Measurements from ENCODE around the gene BEND6. TPM values are rescaled to one million over a fixed set of nuclear protein-coding genes. Genes with fewer than 3 reads are reported as not detected.

Gene BEND6
- total RNA-seq, 5 donors from 2014 or later (not counting 1 experiment from before 2014, with no cell fraction given): not detected

DNA sequence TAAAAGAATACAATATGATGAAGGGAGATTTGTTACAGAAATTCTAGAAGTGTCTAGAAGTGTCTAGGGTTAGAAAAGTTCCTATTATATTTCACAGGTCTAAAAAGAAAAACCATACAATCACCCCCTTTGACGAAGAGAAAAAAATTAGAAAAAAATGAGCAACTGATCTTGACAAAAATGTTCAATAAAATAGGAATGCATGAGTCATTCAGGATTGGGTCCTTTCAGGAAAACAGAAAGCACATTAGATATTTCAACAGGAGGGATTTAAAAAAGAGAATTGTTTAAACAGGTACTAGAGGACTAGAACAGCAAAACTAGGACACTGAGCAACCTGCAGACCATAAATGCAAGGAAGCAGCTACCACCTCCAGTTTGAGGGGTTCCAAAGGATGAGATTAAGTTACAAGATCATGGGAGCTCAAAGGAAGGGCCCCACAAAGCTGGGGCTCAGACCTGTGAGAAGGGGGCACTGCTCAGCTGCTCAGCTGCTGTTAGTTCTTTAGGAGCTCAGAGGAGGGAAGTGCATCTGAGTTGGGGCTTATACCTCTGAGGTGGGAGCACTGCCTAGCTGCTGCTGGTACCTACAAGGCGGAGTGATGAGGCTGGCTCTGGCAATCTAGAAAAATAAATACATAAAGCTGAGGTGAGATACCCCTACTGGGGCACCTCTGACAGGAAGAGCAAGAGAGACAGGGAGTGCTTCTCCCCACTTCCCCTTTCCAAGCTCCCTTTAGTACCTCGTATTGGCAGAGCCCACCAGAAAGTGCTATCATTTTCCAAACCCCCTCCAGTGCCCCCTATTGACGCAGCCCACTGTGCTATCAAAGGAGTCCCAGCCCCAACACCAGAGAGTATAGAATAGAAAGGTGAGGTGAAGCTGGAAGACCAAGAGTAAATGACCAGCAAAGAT lies 27.1 kb upstream of the BEND6 start:
- Histone ChIP-seq H3K4me3 (ENCODE audit: control insufficient read depth in 1 of 2, extremely low read depth in 1 of 2, low read length in 1 of 2) (no peak overlapping the region), H3K4me1 (ENCODE audit: control insufficient read depth in 1 of 2, extremely low read depth in 1 of 2, insufficient read depth in 2 of 2, low read length in 2 of 2) (no peaks in the 10 kb centered on the region), H3K27ac (ENCODE audit: low read length) (no peak overlapping the region), H3K36me3 (ENCODE audit: control insufficient read depth in 2 of 2, extremely low read depth in 1 of 2, insufficient read depth in 1 of 2, low read length in 1 of 2) (no peaks in the 10 kb centered on the region), H3K27me3 (replicated peaks in 1 of 2; ENCODE audit: control insufficient read depth in 2 of 2, extremely low read depth in 1 of 2, insufficient read depth in 2 of 2, low read length in 1 of 2) (peaks cover 0 to 5% of the 10 kb centered on the region in 2 experiments), H3K9me3 (no peaks in the 10 kb centered on the region)
- Mint-ChIP-seq H3K4me1 (no peaks in the 10 kb centered on the region), H3K36me3 (no peaks in the 10 kb centered on the region), H3K9me3 (no peaks in the 10 kb centered on the region), H3K4me3 (no peak overlapping the region), H3K27me3 (peaks cover 24 to 32% of the 10 kb centered on the region in 2 donors), H3K27ac (no peak overlapping the region)
- no CpG with 5 or more reads among the region's 4 CpGs for WGBS (ENCODE audit: insufficient coverage)
- DNase-seq (no peak), ATAC-seq (replicated peaks in 1 of 4) (no peak)
- CTCF ChIA-PET: interaction anchor here (0.5 to 1.1 kb wide), 2 partner anchors 25 to 563 kb away, joined by 3 to 6 read pairs; no protein-coding TSS in a partner anchor
- POLR2A ChIA-PET: interaction anchor here in 1 of 2 donors (0.7 kb wide), 1 partner anchor 103 kb away, joined by 4 read pairs; no protein-coding TSS in a partner anchor

- Histone ChIP-seq H3K27me3 (replicated peaks in 1 of 2; ENCODE audit: control insufficient read depth in 2 of 2, extremely low read depth in 1 of 2, insufficient read depth in 2 of 2, low read length in 1 of 2) (no peaks in the 10 kb centered on the region), H3K4me3 (ENCODE audit: control insufficient read depth in 1 of 2, extremely low read depth in 1 of 2, low read length in 1 of 2) (no peak overlapping the region), H3K4me1 (ENCODE audit: control insufficient read depth in 1 of 2, extremely low read depth in 1 of 2, insufficient read depth in 2 of 2, low read length in 2 of 2) (no peaks in the 10 kb centered on the region), H3K36me3 (ENCODE audit: control insufficient read depth in 2 of 2, extremely low read depth in 1 of 2, insufficient read depth in 1 of 2, low read length in 1 of 2) (no peaks in the 10 kb centered on the region), H3K27ac (ENCODE audit: low read length) (no peak overlapping the region), H3K9me3 (no peaks in the 10 kb centered on the region)
- no peak for ATAC-seq (replicated peaks in 1 of 4)
- ChIA-PET POLR2A (no interaction called here), CTCF (no interaction called here)
- Mint-ChIP-seq H3K27me3 (peaks cover 23 to 24% of the 10 kb centered on the region in 2 donors), H3K4me1 (no peaks in the 10 kb centered on the region), H3K36me3 (no peaks in the 10 kb centered on the region), H3K9me3 (no peaks in the 10 kb centered on the region), H3K4me3 (no peak overlapping the region), H3K27ac (no peak overlapping the region)
- no peak for DNase-seq
- WGBS (ENCODE audit: insufficient coverage): no CpG with 5 or more reads among the region's 2 CpGs
Measured at GRCh38 chr6:56930846-56931245, 24.1 kb upstream of the BEND6 start.

- Histone ChIP-seq H3K4me1 (ENCODE audit: control insufficient read depth in 1 of 2, extremely low read depth in 1 of 2, insufficient read depth in 2 of 2, low read length in 2 of 2) (no peaks in the 10 kb centered on the region), H3K9me3 (no peaks in the 10 kb centered on the region), H3K4me3 (ENCODE audit: control insufficient read depth in 1 of 2, extremely low read depth in 1 of 2, low read length in 1 of 2) (no peak overlapping the region), H3K36me3 (ENCODE audit: control insufficient read depth in 2 of 2, extremely low read depth in 1 of 2, insufficient read depth in 1 of 2, low read length in 1 of 2) (no peaks in the 10 kb centered on the region), H3K27me3 (replicated peaks in 1 of 2; ENCODE audit: control insufficient read depth in 2 of 2, extremely low read depth in 1 of 2, insufficient read depth in 2 of 2, low read length in 1 of 2) (no peaks in the 10 kb centered on the region), H3K27ac (ENCODE audit: low read length) (no peak overlapping the region)
- no peak for ATAC-seq (replicated peaks in 1 of 4)
- 20% methylated on average over 2 of the region's 2 CpGs for WGBS (ENCODE audit: insufficient coverage)
- Mint-ChIP-seq H3K4me1 (no peaks in the 10 kb centered on the region), H3K27ac (no peak overlapping the region), H3K36me3 (no peaks in the 10 kb centered on the region), H3K27me3 (peaks cover 8 to 15% of the 10 kb centered on the region in 2 donors), H3K4me3 (no peak overlapping the region), H3K9me3 (no peaks in the 10 kb centered on the region)
- CTCF ChIA-PET: interaction anchor here in 1 of 2 donors (0.8 kb wide), 1 partner anchor 28 kb away, joined by 3 read pairs; no protein-coding TSS in a partner anchor
- POLR2A ChIA-PET: no interaction called here
- no peak for DNase-seq
Measured at GRCh38 chr6:56932910-56933477, 21.9 kb upstream of the BEND6 start.

DNA sequence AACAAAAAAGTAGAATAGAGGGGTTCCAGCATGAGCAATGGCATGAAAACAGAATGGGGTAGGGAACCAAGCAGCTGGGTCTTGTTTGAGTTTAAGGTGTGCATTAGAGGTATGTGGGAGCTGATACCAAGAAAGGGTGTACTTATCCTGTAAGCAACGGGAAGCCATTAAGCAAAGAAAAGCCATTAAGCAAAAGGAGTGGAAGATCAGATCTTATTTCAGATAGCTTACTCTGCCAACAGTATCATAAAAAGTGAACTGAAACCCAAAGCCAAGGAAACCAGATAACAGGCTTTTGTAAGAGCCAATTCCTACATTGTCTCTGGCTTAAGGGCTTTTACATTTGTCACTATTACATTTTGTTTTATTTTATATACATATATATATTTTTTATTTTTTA lies 21.3 kb upstream of the BEND6 start:
- H3K4me1 Mint-ChIP-seq: no peaks in the 10 kb centered on the region
- WGBS (ENCODE audit: insufficient coverage): 86% methylated on average over 1 of the region's 1 CpG
- Histone ChIP-seq H3K27ac (ENCODE audit: low read length) (no peak overlapping the region), H3K4me1 (ENCODE audit: control insufficient read depth in 1 of 2, extremely low read depth in 1 of 2, insufficient read depth in 2 of 2, low read length in 2 of 2) (no peaks in the 10 kb centered on the region), H3K9me3 (no peaks in the 10 kb centered on the region), H3K4me3 (ENCODE audit: control insufficient read depth in 1 of 2, extremely low read depth in 1 of 2, low read length in 1 of 2) (no peak overlapping the region), H3K36me3 (ENCODE audit: control insufficient read depth in 2 of 2, extremely low read depth in 1 of 2, insufficient read depth in 1 of 2, low read length in 1 of 2) (no peaks in the 10 kb centered on the region), H3K27me3 (replicated peaks in 1 of 2; ENCODE audit: control insufficient read depth in 2 of 2, extremely low read depth in 1 of 2, insufficient read depth in 2 of 2, low read length in 1 of 2) (no peaks in the 10 kb centered on the region)
- H3K27me3 Mint-ChIP-seq: peaks cover 8 to 9% of the 10 kb centered on the region in 2 donors
- no peaks in the 10 kb centered on the region for H3K36me3 Mint-ChIP-seq
- ATAC-seq (replicated peaks in 1 of 4) (no peak), DNase-seq (no peak)
- H3K27ac Mint-ChIP-seq: no peak overlapping the region
- no peaks in the 10 kb centered on the region for H3K9me3 Mint-ChIP-seq
- no peak overlapping the region for H3K4me3 Mint-ChIP-seq
- POLR2A ChIA-PET: no interaction called here
- CTCF ChIA-PET: interaction anchor here (0.5 to 0.8 kb wide), 2 partner anchors 29 to 308 kb away, joined by 3 read pairs; no protein-coding TSS in a partner anchor

DNA sequence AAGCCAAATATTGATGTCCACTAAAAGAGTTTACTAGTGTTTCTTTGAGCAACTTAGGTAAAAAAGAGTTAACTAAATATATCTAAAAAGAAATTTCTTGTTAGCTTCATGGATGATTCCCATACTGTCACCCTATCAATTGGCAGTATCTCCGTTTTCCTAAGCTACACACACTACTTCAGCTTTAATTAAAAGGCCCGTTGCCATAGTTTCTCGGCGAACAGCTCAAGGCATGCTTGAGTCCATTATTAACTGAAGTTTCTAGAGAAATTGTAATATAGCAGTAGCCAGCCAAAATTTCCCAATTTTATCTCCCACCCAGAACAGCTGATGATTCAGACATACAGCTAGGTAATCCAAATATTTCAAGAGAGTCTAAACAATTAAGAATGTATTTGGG lies 20.0 kb upstream of the BEND6 start:
- no CpG with 5 or more reads among the region's 4 CpGs for WGBS (ENCODE audit: insufficient coverage)
- Histone ChIP-seq H3K4me1 (ENCODE audit: control insufficient read depth in 1 of 2, extremely low read depth in 1 of 2, insufficient read depth in 2 of 2, low read length in 2 of 2) (no peaks in the 10 kb centered on the region), H3K9me3 (no peaks in the 10 kb centered on the region), H3K4me3 (ENCODE audit: control insufficient read depth in 1 of 2, extremely low read depth in 1 of 2, low read length in 1 of 2) (no peak overlapping the region), H3K27me3 (replicated peaks in 1 of 2; ENCODE audit: control insufficient read depth in 2 of 2, extremely low read depth in 1 of 2, insufficient read depth in 2 of 2, low read length in 1 of 2) (no peaks in the 10 kb centered on the region), H3K27ac (ENCODE audit: low read length) (no peak overlapping the region), H3K36me3 (ENCODE audit: control insufficient read depth in 2 of 2, extremely low read depth in 1 of 2, insufficient read depth in 1 of 2, low read length in 1 of 2) (no peaks in the 10 kb centered on the region)
- H3K4me1 Mint-ChIP-seq: no peaks in the 10 kb centered on the region
- POLR2A ChIA-PET: no interaction called here
- no peak overlapping the region for H3K4me3 Mint-ChIP-seq
- ATAC-seq (replicated peaks in 1 of 4) (no peak), DNase-seq (no peak)
- no peaks in the 10 kb centered on the region for H3K9me3 Mint-ChIP-seq
- CTCF ChIA-PET: interaction anchor here in 1 of 2 donors (0.5 kb wide), 1 partner anchor 397 kb away, joined by 3 read pairs; no protein-coding TSS in a partner anchor
- no peaks in the 10 kb centered on the region for H3K36me3 Mint-ChIP-seq
- peaks cover 9 to 12% of the 10 kb centered on the region in 2 donors for H3K27me3 Mint-ChIP-seq
- H3K27ac Mint-ChIP-seq: no peak overlapping the region

DNA sequence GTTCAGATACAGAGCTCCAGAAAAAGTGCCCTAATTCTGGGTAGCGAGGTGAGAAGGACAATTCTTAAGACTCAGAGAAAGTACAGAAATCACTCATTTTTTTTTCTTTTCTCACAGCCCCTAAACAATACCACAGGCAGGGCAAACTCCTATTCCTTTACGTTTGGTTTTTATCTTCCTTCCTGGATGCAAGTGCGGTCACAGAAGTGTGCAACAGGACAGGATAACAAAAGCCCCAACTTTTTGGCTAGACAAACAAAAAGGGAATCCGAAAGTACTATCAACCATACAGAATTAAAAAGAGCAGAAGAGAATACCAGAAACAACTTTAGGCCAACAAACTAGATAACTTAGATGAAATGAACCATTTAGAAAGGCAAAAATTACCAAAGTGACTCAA lies 18.4 kb upstream of the BEND6 start:
- Mint-ChIP-seq H3K27ac (no peak overlapping the region), H3K4me1 (no peaks in the 10 kb centered on the region), H3K4me3 (no peak overlapping the region), H3K27me3 (peaks cover 9 to 12% of the 10 kb centered on the region in 2 donors), H3K36me3 (no peaks in the 10 kb centered on the region), H3K9me3 (peaks cover 4 to 7% (median 5%) of the 10 kb centered on the region in 3 donors)
- WGBS (ENCODE audit: insufficient coverage): 52% methylated on average over 2 of the region's 4 CpGs
- Histone ChIP-seq H3K4me1 (ENCODE audit: control insufficient read depth in 1 of 2, extremely low read depth in 1 of 2, insufficient read depth in 2 of 2, low read length in 2 of 2) (no peaks in the 10 kb centered on the region), H3K27ac (ENCODE audit: low read length) (no peak overlapping the region), H3K36me3 (ENCODE audit: control insufficient read depth in 2 of 2, extremely low read depth in 1 of 2, insufficient read depth in 1 of 2, low read length in 1 of 2) (no peaks in the 10 kb centered on the region), H3K27me3 (replicated peaks in 1 of 2; ENCODE audit: control insufficient read depth in 2 of 2, extremely low read depth in 1 of 2, insufficient read depth in 2 of 2, low read length in 1 of 2) (no peaks in the 10 kb centered on the region), H3K4me3 (ENCODE audit: control insufficient read depth in 1 of 2, extremely low read depth in 1 of 2, low read length in 1 of 2) (no peak overlapping the region), H3K9me3 (peaks cover 2% of the 10 kb centered on the region)
- DNase-seq (no peak), ATAC-seq (replicated peaks in 1 of 4) (no peak)
- ChIA-PET POLR2A (no interaction called here), CTCF (no interaction called here)
